Endothelial cell of umbilical vein (primary cell): ENCODE results near the gene TMEM205. TPM values are rescaled to one million over a fixed set of nuclear protein-coding genes. Genes with fewer than 3 reads are reported as not detected.

Experiments used
- BruUV-seq: library from RNA; stranded (reverse); fragments of 400-500 nt; replicated peaks from 2 replicates; lab custom pipeline; 2021; lab: Mats Ljungman, UMichigan
- CTCF ChIA-PET: fragments of 300-600, 350-600 bp; sonication (Branson Sonifier 250); formaldehyde crosslinking; loops from one replicate; lab custom pipeline; 2021; ENCODE audit warnings: antibody characterized with exemption, inconsistent platforms; lab: Charles Lee
- POLR2A ChIA-PET: fragments of 300-600, 350-600 bp; sonication (Branson Sonifier 250); formaldehyde crosslinking; loops from one replicate; lab custom pipeline; 2021; ENCODE audit warnings: antibody characterized with exemption, inconsistent platforms; lab: Charles Lee
- DNase-seq: peaks from one replicate; pipeline ENCODE4 v3.0.0-alpha.2; 2011; ENCODE audit warnings: low read depth, low spot score
- FAIRE-seq: peaks from 2 replicates; lab custom pipeline; 2011; peaks lifted over from hg19 to GRCh38; lab: Jason Lieb, UNC
- H2AFZ ChIP-seq: 2 replicates; pipeline ENCODE4 v1.6.0; 2012; ENCODE audit warnings: low read depth, low read length, control low read depth, inconsistent platforms
- H3K27ac ChIP-seq: 2 replicates; pipeline ENCODE4 v1.5.1; 2011; ENCODE audit warnings: low read depth, mild to moderate bottlenecking, control low read depth, low read length, moderate library complexity; ENCODE audit not compliant: insufficient read depth
- H3K27me3 ChIP-seq, 2 experiments: 2 replicates each; pipeline versions ENCODE4 v1.6.0 to v1.6.1; 2011; ENCODE audit warnings: low read length in 2 of 2, mixed read lengths in 1 of 2; ENCODE audit not compliant: control insufficient read depth in 2 of 2, insufficient read depth in 2 of 2
- H3K36me3 ChIP-seq, 2 experiments: 2 replicates in 1 of 2; 3 replicates in 1 of 2; pipeline ENCODE4 v1.5.1; 2011; ENCODE audit warnings: low read length in 2 of 2, mild to moderate bottlenecking in 1 of 2, moderate library complexity in 1 of 2; ENCODE audit not compliant: control insufficient read depth in 2 of 2, insufficient read depth in 2 of 2; ENCODE audit errors: extremely low read depth in 1 of 2
- H3K4me1 ChIP-seq: 3 replicates; pipeline ENCODE4 v1.5.1; 2011; ENCODE audit warnings: mild to moderate bottlenecking, low read length; ENCODE audit not compliant: control insufficient read depth, insufficient read depth; ENCODE audit errors: extremely low read depth
- H3K4me2 ChIP-seq: 2 replicates; pipeline ENCODE4 v1.6.1; 2011; ENCODE audit warnings: low read length, control low read depth, mixed read lengths; ENCODE audit not compliant: insufficient read depth
- H3K4me3 ChIP-seq, 3 experiments: fragments of 200-600 bp in 1 of 3; sonication (generic), shearing (Covaris generic) in 1 of 3; replicated peaks in 1 of 3; 2 replicates each; pipeline ENCODE4 v1.5.1; 2011 to 2016; ENCODE audit warnings: control low read depth in 3 of 3, low read length in 3 of 3, mild to moderate bottlenecking in 2 of 3, inconsistent platforms in 1 of 3, low read depth in 1 of 3, moderate library complexity in 1 of 3; ENCODE audit not compliant: insufficient read depth in 1 of 3
- H3K79me2 ChIP-seq: 2 replicates; pipeline ENCODE4 v1.6.0; 2012; ENCODE audit warnings: low read length, inconsistent platforms; ENCODE audit not compliant: control insufficient read depth, insufficient read depth
- H3K9ac ChIP-seq: replicated peaks from 2 replicates; pipeline ENCODE3; 2011; ENCODE audit warnings: low read length, control low read depth; ENCODE audit not compliant: insufficient read depth; ENCODE audit errors: extremely low read depth
- H3K9me1 ChIP-seq: replicated peaks from 3 replicates; pipeline ENCODE4 v1.6.0; 2011; ENCODE audit warnings: mild to moderate bottlenecking, low read length; ENCODE audit not compliant: control insufficient read depth, insufficient read depth; ENCODE audit errors: extremely low read depth
- H3K9me3 ChIP-seq: replicated peaks from 2 replicates; pipeline ENCODE4 v1.5.1; 2012; ENCODE audit warnings: low read length, inconsistent platforms; ENCODE audit not compliant: control insufficient read depth, insufficient read depth
- H4K20me1 ChIP-seq: replicated peaks from 2 replicates; pipeline ENCODE3; 2011; ENCODE audit warnings: mild to moderate bottlenecking, low read length; ENCODE audit not compliant: control insufficient read depth, insufficient read depth; ENCODE audit errors: extremely low read depth
- EZH2 ChIP-seq: IDR thresholded peaks from 2 replicates; pipeline ENCODE4 v1.6.1; 2012; ENCODE audit warnings: borderline replicate concordance, low read depth, mild to moderate bottlenecking, moderate library complexity, low read length, inconsistent platforms; ENCODE audit not compliant: severe bottlenecking
- FOS ChIP-seq: IDR thresholded peaks from 2 replicates; pipeline ENCODE4 v1.6.1; 2011; ENCODE audit warnings: mild to moderate bottlenecking, low read length, moderate library complexity, borderline replicate concordance; ENCODE audit not compliant: insufficient read depth
- GATA2 ChIP-seq: IDR thresholded peaks from 2 replicates; pipeline ENCODE4 v1.7.0; 2011; ENCODE audit warnings: low read depth, mild to moderate bottlenecking, moderate library complexity, mixed read lengths, low read length; ENCODE audit not compliant: insufficient read length, insufficient read depth
- JUN ChIP-seq: IDR thresholded peaks from 2 replicates; pipeline ENCODE4 v1.6.1; 2011; ENCODE audit warnings: borderline replicate concordance, low read depth; ENCODE audit not compliant: insufficient read length, insufficient read depth
- MAX ChIP-seq: IDR thresholded peaks from 2 replicates; pipeline ENCODE4 v1.6.1; 2011; ENCODE audit not compliant: insufficient read depth, insufficient read length
- MYC ChIP-seq: IDR thresholded peaks from one replicate; pipeline ENCODE4 v1.6.1; 2011; ENCODE audit warnings: mild to moderate bottlenecking, low read depth, low read length
- POLR2A ChIP-seq: IDR thresholded peaks from 2 replicates; pipeline ENCODE4 v1.6.1; 2012; ENCODE audit warnings: low read depth, mild to moderate bottlenecking, control low read depth, low read length
- POLR2AphosphoS5 ChIP-seq: IDR thresholded peaks from 2 replicates; pipeline ENCODE4 v1.6.1; 2012; ENCODE audit warnings: low read depth, mild to moderate bottlenecking, control low read depth, low read length, moderate library complexity; ENCODE audit not compliant: insufficient read depth
- dilution Hi-C: fragments of 300-500 bp; cut with MboI; formaldehyde crosslinking; loops from one replicate; pipeline ENCODE4 v1.15.0; 2019; ENCODE audit warnings: low sequenced_read_pairs; ENCODE audit not compliant: extremely low pct_ligation_motif_present
- intact Hi-C: fragments of 100-400 bp; cut with micrococcal nuclease; formaldehyde crosslinking; loops from one replicate; pipeline ENCODE4 v1.10.0; 2022
- polyA plus RNA-seq, 4 experiments: library from polyadenylated mRNA; depleted of rRNA in 3 of 4; stranded (reverse) in 3 of 4; unstranded in 1 of 4; fragments of >200 nt; gene quantifications; 2 replicates each; pipeline versions ENCODE4 v1.2.1 to v1.2.3, GENCODE V29; 2011 to 2012; ENCODE audit warnings: missing spikeins in 1 of 4
- total RNA-seq: library from RNA; stranded (reverse); gene quantifications from 2 replicates; pipeline ENCODE4 v1.2.3, GENCODE V29; 2021
- TF ChIP-seq, protein P1 (sequence below), 2 donors: IDR thresholded peaks; 1 replicate in 1 of 2; 2 replicates in 1 of 2; pipeline ENCODE4 v1.5.1; 2011; ENCODE audit warnings: low read length in 2 of 2, mild to moderate bottlenecking in 2 of 2, moderate library complexity in 2 of 2, control low read depth in 1 of 2, inconsistent platforms in 1 of 2, low read depth in 1 of 2; ENCODE audit not compliant: insufficient read depth in 1 of 2; ENCODE audit errors: extremely low read depth in 1 of 2

TMEM205 gene
- total and polyA plus RNA-seq, 2 donors (not counting 3 experiments of a cell fraction or from before 2014, with no cell fraction given): 57.3 to 345 TPM

GRCh38 chr19:11330127-11330526 is 15.9 kb downstream of the TMEM205 start:
- intact Hi-C loops: no loop called here
- H2AFZ ChIP-seq: no peak overlapping the region
- no peaks in the 10 kb centered on the region for H3K4me1 ChIP-seq
- no peaks in the 10 kb centered on the region for H3K79me2 ChIP-seq
- H3K27me3 ChIP-seq: no peaks in the 10 kb centered on the region
- H3K36me3 ChIP-seq: peaks cover 0 to 15% of the 10 kb centered on the region in 2 experiments
- no peak overlapping the region for H3K4me2 ChIP-seq
- H3K9ac ChIP-seq: no peak overlapping the region
- H3K4me3 ChIP-seq: no peak overlapping the region
- DNase-seq (no peak), FAIRE-seq (no peak)
- H3K9me3 ChIP-seq: no peaks in the 10 kb centered on the region
- no peaks in the 10 kb centered on the region for H3K9me1 ChIP-seq
- H4K20me1 ChIP-seq: no peaks in the 10 kb centered on the region
- no peak overlapping the region for H3K27ac ChIP-seq
- ChIA-PET CTCF (no interaction called here), POLR2A (no interaction called here)
- dilution Hi-C loops: no loop called here
- BruUV-seq: no TSS peak
- TF ChIP-seq, protein P1, sequence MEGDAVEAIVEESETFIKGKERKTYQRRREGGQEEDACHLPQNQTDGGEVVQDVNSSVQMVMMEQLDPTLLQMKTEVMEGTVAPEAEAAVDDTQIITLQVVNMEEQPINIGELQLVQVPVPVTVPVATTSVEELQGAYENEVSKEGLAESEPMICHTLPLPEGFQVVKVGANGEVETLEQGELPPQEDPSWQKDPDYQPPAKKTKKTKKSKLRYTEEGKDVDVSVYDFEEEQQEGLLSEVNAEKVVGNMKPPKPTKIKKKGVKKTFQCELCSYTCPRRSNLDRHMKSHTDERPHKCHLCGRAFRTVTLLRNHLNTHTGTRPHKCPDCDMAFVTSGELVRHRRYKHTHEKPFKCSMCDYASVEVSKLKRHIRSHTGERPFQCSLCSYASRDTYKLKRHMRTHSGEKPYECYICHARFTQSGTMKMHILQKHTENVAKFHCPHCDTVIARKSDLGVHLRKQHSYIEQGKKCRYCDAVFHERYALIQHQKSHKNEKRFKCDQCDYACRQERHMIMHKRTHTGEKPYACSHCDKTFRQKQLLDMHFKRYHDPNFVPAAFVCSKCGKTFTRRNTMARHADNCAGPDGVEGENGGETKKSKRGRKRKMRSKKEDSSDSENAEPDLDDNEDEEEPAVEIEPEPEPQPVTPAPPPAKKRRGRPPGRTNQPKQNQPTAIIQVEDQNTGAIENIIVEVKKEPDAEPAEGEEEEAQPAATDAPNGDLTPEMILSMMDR (IDR thresholded peaks at IDR 0.05; ENCODE audit: extremely low read depth in 1 of 2, insufficient read depth in 1 of 2, low read depth in 1 of 2, low read length in 2 of 2): no peak
- TF ChIP-seq POLR2A (no peak), EZH2 (no peak), POLR2AphosphoS5 (no peak), JUN (no peak), MYC (no peak), FOS (no peak), GATA2 (no peak), MAX (no peak)
